ENCODE data around the gene PTPRN2. TPM values are rescaled to one million over a fixed set of nuclear protein-coding genes. Genes with fewer than 3 reads are reported as not detected.

PTPRN2 gene
- total RNA-seq, 1 donor from 2014 or later, result 0.33 TPM

DNA sequence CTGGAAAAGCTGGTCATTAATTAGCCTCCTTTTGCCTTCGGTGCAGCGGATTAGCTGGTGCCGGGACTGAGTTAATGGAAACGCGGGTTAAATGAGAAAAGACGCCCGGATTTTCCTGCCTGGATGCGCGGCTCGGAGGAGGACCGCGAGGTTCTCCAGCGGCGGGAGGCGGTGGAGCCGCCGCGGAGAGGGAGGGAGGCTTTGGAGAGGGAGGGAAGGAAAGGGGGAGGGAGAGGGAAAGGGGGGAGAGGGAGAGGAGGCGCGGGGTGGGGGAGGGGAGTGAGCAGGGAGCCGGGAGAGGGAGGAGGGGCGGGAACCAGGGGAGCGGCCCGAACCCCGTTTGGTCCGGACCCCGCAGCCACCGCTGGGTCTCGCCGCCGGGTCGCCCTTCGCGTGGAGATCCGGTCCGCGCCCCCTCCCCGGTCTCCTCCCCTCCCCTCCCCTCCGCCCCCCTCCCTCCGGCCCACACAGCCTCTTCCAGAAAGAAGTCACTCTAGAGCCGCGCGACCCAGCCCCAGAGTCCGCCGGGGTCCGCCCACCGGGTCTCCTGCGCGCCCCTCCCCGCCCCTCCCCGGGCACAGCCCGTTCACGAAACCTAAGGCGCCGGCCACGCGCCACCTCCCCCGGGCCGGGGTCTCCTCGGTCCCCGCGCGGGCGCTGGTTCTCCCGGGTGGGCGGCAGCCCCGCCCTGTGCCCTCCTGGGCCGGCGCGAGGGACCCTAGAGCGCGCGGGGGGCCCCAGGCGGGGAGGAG, 903.3 kb downstream of the PTPRN2 start:
- no peak for DNase-seq (ENCODE audit: low spot score)

DNA sequence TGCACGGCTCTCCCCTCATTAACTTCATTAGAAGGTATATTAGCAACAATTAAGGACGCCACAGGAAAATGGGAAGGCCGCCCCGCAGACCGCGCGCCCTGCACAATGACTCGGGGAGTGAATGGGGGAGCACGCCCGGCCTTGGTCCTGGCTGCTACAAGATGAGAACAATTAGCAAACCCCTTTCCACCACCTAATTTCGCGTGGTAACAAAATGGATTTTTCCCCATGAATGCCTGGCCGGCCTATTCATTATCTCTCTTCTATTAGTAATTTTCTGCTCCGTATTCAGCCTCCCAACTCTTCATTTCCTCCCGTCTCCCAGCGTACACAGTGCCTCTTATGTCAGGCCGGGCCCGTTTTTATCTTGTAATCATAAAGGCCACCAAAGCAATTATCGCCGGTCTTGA, 903.9 kb downstream of the PTPRN2 start:
- ATAC-seq (no peak), DNase-seq (ENCODE audit: low spot score) (no peak)

More for the DNA sequence above, 903.3 kb downstream of the PTPRN2 start:
- ATAC-seq, result no peak

DNA sequence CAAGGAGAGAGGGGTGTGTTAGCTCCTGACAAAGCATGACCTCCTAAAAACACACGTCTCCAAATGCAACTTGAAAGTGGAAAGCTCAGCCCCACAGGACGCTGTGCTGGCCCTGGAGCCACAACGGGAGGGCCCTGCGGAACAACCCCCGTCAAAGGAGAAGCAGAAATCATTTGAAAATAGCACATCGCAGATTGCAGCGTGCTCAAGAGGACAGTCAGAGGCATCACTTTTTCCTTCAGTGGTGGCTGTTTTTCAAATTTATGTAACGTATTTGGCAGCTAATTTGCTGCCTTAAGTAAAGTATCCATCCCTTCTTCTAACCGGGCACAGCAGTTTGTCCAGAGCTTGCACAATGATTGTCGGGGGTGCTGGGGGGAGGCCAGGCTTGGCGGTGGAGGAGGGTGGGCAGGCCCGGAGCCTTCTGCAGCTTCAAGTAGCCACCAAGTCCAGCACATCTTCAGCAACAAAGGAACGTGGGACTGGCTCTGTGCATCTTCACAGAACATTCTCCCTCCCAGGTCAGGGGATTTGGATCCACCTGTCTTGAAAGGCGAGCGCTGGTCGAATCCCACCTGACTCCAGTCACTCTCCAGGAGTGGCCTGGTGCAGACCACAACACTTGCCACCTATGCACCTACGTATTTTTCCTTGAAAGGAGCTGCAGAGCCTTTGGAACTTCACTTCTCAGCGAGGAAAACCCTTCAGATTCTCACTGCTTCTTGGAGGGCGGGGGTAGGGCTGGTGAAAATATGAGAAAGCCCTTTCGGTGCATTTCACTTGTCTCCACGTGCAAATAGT, 904.5 kb downstream of the PTPRN2 start:
- ATAC-seq, result no peak
- no peak for DNase-seq (ENCODE audit: low spot score)

DNA sequence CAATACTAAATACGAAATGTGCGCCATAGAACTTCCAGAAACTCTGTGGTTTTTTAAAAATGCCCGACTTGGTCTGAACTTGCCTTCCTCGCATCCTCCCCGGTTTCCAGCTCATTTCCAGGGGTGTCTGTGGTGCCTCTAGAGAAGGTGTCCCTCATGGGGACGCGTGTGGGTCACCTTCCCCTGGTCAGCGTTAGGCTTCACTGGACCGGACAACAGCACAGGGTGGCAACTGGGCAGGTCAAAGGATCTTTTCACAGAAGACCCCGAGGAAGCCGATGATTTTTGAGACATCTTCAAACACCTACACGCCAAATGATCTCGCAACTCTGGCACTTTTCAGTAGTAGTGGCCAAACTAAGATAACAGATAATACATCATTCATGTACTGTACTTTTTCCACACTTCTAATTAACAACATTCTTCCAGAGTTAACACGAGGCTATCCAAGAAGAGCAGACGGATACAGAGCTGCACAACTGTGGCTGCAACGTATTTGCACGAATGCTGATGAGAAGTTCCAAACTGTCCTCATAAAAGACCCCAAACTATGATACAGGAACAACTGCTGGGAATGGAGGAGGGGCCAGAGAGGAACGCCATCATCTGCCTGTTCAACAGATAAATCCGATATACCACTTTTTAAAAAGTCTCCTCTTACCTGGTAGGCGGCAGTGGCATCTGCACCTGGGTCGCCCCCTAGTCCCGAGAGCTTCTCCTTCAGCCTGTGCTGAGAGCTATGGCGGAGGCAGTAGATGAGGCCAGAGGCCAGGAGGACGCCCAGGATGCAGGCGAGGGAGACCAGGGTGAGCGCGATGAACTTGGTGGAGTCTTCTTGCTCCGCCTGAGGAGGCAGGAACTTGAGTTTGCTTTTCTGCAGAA, 905.3 kb downstream of the PTPRN2 start:
- DNase-seq (ENCODE audit: low spot score), result no peak
- ATAC-seq, result no peak

DNA sequence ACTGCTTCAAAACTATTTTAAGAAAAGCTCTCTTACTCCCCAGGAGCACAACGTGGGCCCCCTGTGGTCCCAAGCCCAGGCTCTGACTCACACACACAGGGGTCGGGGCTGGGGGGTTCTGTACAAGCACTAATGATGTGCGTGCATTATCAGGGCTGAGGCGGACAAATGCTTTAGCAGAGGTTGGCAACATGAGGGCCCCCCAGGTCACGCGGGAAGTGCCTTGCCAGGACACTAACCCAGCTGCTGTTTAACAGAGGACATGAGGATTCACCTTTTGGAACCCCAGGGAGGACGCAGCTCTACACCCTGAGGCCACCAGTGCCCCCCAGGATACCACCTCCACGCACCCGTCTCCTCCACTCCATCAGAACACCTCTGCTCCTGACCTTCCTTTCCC, 908.0 kb downstream of the PTPRN2 start:
- ATAC-seq (no peak), DNase-seq (ENCODE audit: low spot score) (no peak)

DNA sequence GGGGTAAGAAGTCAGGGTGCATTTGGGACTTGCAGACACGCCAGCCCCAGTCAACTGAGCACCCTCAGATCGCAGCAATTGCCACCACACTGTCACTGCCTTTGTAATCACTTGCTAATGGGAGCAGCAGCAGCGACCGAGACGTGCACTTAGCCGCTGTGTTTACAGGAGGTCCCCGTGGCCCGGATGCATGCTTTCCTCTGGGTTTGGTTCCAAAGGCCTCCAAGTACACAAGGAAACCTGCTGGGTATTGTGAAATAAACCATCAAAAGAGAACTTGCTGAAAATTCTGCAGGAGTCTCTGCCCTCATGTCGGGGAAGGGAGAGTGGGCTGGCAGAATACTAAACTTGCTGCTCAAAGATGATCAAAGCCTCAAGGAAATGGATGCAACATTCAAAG, 909.1 kb downstream of the PTPRN2 start:
- peak; percentile 27 for ATAC-seq

DNA sequence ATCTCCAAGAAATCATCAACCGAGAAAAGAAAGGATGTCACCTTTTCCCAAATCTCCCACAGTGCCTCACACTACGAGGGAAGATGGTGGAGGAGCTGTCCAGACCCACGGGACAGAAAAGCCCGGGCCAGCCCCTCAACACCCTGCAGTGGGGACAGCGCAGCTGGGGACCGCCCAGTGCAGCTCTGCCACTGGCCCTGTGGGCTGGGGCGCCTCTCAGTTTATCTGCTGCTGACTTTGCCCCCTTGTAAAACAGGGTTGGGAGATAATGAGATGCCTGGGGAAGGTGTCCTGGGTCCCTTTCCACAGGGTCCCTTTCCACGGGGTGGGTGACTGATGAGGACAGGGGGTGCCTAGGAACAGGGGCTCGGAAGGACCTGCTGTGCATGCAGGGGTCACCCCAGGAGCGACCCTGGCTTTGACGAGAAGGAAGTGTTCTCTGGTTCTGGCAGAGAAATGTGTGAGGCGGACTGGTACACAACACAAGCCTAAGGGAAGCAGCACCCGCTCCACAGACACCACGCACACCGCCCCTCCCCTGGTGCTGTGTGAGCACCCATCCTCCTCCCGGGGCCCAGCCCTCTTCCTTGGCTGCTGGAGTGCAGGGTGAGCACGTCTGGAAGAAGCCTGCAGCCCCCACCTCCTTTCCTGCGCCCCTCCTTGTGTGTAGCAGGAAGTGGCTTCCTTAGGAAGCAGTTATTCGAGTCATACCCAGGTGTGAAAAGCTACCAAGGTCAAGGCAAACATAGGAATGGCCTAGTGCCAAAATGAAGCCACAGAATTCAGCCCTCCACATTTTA, 911.0 kb downstream of the PTPRN2 start:
- ATAC-seq (no peak), DNase-seq (ENCODE audit: low spot score) (no peak)

More for the DNA sequence above, 909.1 kb downstream of the PTPRN2 start:
- no peak for DNase-seq (ENCODE audit: low spot score)

DNA sequence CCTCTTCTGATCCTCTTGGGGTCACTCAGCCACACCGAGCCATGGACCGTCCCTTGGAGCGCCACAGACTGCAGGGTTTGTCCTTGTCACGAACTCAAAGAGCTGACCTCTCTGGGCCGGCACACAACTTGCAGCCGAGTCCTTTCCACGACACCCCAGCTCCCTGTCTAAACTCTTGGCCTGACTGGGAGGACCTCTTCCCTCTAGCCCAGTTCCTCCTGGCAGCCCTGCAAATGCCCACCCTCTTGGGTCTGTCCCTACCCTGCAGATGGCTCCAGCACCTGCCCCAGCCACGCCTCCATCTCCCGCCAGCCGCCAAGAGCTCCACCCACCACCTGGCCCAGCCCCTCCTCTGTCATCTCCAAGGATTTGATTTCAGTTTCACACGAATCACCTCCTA, 911.6 kb downstream of the PTPRN2 start:
- no peak for DNase-seq (ENCODE audit: low spot score)
- ATAC-seq, result no peak

DNA sequence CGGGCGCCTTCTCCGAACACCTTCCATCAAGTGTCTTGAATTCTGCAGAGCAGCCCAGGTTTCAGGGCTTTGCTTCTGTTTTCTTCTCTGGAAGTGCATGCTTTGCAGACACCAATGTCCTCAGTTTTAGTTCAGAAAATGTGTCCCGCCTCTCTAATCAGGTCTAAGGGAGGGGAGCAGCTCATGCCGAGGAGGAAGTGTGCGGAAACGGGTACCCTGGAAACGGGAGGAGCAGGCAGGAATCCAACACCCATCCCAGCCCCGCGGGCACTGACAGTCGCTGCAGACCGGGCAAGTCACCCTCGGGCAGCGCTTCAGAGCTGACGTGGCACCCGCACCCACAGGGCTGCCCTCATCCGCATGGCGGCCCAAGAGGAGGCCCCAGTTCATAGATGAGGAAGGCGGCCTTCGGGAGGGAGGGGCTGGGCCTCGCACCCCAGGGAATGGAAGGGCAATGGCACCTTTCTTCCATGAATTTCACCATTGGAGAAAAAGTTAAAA, 912.1 kb downstream of the PTPRN2 start:
- no peak for ATAC-seq
- DNase-seq (ENCODE audit: low spot score), result no peak

DNA sequence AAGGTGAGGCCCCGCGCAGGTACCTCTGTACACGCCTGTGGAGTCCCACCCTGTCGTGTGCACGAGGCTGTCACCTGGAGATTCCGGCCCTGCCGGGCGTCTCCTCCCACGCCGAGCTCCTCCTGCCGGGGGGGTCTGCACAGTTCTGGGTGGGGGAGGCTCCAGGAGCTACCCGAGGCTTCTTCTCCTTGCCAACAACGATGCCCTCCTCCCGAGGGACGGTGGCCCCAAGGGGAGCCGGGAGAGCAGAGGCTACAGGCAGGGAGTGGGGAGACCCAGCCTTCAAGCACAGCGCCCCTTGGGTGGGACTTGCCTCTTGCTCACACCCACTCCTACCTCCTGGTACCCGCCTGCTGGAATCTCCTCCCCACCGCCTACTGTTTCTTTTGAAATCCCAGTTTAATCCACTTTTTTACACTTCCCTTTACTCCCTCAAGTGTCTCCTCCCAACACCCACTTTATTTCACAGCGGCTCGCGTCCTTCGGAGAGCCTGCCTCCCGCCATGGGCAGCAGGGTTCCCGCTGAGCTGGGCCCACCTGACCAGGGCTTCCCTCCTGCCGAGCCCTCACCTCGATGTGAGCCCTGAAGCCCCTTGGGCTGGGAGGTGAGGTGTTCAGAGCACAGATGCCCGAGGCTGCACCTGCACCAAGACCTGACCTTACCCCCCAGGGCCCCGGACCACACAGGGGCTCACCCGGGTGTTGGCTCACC, 912.8 kb downstream of the PTPRN2 start:
- DNase-seq (ENCODE audit: low spot score), result no peak

DNA sequence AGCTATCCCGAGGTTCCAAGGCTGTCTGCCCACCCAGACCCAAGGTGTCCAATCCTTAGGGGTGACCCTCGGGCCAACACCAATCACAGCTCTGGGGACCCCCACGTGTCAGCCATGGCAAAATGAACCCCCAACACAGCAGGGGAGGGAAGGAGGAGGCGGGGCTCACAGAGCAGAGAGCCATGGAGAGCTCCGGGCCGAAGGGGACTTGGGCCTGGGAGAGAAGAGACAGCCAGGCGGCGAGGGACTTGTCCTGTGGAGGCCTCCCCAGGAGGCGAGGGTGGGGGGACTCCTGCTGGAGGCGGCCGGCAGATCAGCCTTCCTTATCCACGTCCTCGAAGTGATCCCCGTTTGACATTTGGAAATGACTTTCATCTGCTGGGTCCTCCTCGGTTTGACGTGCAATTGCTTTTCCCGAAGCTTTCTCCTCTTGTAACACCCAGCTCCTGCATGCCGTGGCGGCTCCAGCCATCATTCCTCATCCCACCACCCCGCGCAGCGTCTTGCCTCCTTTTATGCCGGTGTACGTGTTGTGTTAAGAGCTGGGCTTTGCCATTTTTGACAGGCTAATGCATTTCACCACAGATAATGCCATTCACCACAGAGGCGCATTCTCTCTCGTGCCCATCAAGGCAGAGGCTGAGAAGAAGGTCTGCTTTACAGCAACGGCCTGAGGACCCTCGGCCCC, 913.5 kb downstream of the PTPRN2 start:
- ATAC-seq (no peak), DNase-seq (ENCODE audit: low spot score) (no peak)

More for the DNA sequence above, 912.8 kb downstream of the PTPRN2 start:
- ATAC-seq, result no peak

DNA sequence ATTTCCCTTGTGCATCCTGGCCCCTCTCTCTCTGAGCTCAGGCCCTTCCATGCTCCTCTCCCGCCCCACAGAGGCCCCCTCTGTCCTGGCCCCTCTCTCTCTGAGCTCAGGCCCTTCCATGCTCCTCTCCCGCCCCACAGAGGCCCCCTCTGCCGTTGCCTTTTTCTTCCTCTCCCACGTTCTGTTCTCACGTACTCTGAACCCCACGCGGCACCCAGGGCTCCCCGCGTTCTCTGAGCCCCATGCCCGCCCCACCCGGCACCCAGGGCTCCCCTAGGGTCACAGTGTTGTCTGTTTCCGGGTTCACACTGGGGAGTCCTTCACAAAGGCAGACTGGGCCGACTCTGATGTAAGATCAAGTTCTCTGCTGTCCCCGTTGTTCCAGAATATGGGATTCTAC, 914.0 kb downstream of the PTPRN2 start:
- ATAC-seq (no peak), DNase-seq (ENCODE audit: low spot score) (no peak)

DNA sequence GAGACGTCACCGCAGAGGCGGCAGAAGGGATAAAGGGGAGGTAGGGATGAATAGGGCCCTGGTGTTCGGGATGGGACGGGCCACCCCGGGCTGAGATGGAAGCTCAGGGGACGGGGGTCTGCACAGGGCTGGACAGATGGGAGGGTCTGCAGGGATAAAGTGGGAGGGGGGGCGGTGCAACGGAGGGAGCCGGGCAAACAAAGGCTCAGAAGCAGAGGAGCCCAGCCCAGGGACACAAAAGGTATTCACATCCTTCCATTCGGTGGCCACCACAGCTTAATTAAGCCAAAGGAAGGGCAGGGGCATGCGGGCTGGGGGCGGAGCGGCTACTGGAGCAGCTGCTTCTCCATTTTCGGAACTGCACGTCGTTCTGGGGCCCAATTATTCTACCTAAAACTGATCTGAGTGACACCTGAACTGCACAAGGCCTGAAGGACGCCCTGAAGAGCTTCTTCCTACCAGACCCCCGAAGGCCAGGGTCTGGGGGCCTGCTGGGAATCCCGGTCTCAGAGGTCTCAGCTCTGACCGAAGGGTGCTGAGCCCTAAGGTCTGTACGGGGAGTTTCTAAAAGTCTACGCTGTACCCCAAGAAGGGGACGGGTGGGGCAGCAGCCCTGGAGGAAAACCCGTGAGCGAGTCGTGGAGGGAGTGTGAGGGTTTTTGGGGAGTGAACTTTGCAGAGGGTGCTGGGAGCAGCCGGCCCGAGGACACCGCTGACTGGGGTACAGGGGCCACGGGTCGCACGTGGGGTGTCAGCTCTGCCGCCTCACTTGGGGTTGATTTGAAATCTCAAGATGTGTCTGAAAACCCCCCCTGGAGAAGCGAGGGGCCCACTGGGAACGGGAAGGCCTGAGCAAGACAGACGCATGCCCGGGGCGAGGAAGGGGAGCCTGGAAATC, 916.0 kb downstream of the PTPRN2 start:
- DNase-seq (ENCODE audit: low spot score) (no peak), ATAC-seq (no peak)

DNA sequence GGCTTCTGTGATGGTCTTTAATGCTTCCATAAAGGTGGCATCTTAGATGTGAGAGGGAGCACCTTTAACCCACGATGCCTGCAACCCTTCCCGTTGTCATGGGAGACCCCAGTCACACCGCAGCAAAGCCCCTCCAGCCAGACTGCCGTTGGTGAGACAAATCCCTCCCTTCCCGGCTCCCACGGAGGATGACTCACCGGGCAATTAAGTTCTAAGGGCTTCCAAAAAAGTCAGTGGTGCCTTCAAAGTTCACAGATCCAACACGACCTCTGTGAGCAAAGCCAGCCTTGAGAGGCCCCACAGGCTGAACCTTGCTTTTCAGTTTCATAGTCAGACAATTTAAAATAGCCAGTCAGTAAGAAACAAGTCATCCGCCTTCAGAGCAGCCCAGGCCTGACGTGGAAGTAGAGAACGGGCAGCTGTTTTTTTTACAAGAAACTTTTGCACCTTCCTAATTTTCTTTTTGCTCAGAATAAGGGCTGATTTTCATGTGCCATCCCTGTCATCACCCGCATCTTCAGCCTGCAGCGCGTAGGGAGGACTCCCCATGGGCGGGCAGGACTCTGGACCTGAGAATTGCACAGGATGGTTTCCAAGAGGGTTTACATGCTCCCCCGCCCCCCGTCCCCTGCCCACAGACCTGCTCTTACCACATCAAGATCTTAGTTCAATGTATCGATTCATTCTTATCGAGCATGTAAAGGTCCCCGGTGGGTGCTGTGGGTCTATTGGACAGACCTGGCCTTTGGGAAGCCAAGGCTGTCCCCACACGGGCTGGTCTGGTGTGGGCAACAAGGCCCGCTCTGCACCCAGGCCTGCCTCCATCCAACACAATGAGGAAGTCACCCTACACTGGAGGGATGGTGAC, 916.9 kb downstream of the PTPRN2 start:
- DNase-seq (ENCODE audit: low spot score) (no peak), ATAC-seq (no peak)

DNA sequence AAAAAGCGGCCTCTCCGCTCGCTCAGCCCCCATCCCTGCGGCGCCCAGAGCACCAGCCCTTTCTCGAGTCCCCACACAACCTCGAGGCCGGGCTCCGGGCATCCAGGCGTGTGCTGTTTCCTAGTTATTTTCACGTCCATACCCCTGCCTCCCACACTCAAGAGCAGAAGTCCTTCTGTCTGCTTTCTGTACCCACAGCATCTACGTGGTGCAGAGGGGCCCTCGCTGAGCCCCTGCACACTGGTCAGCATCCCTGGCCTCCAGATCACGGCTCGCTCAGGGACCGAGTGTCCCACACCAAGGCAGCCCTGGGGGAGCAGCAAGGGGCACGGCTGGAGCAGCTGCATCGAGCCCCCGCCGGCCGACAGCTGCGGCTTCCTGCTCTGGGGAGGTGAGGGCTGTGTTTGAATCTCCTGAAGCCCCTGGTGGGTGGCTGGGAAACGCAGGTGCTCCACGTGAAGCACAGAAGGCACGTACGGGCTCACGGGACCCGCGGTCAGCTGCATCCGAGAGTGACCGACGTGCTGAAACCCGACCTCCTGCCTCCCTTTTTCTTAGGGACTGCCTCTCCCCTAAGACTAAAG, 917.8 kb downstream of the PTPRN2 start:
- ATAC-seq (no peak), DNase-seq (ENCODE audit: low spot score) (no peak)

DNA sequence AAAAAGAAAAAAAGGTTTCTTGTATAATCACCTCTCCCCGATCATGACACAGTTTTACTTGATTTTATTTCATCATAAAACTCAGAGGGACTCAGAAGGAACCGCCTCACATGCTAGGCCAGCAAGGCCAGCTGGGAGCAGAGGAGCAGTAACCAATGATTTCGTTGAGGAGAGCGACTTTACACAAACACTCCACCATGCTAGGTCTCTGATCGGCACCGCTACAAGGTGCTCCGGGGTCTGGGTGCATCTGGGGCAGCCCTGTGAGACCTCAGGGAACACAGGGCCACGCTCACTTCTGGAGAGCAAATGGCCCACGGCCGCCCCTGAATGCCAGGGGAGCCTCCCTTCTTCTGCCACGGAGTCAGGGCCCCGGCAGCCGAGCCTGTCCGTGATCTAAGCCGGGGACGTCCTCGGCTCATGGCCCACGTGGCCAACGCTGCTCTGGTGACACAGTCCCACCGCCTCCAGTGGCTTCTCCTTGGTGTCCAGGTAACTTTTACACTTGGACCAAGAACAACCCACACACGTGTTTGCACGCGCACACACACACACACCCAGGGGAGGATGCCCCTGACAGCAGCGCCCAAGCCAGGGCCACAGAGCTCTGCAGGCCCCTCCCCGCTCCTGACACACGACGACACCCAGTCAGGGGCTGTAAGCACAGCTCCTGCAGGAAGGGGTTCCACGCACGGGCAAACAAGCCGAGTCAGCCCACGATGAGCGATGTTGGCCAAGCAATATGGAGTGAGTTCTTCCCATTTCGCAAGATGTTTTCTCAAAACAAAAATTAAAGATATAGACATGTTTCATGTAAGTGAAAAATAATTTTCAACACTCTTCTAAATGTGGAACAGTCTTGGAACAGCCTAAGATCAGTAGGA, 918.5 kb downstream of the PTPRN2 start:
- no peak for DNase-seq (ENCODE audit: low spot score)
- no peak for ATAC-seq
